ENCODE results near the gene ATL1. TPM values are rescaled to one million over a fixed set of nuclear protein-coding genes. Genes with fewer than 3 reads are reported as not detected.

Gene ATL1
- total and polyA plus RNA-seq, 2 of the 13 experiments (the other 11 are each of a cell fraction or from before 2014, with no cell fraction given): 0.60 to 0.65 TPM

DNA sequence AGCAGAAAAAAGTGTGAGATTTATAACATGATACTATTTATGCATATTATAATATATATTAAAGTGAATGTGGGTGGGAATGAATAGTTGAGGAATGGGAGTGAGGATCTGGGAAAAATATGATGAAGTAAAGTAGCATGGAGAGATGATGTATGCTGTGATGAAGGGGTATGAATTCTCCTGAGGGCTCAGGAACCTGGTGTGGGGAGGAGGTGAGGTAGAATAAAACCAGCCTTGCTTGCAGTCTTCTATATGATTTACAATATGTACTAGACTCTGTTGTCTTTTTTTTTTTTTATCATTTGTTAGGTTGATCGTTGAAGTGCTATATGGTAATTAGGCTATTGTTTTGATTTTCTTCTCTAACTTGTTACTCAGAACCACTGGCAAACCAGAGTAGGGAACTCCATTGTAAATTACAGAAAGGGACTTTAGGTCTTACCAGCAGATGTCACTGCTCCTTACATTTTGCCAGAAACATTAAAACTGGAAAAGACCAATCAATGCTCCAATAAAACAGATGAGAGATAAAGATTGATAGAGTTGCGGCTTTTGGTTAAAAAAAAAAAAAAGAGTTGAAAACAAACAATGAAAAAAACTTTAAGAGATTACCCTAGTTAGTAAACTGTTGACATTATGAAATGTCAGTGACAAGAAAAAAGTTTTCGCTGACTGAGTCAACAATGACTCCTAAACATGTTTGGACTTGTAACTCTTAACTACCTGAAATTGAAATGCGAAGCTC is 39.9 kb downstream of the ATL1 start (continued):
- TF ChIP-seq, protein P1, sequence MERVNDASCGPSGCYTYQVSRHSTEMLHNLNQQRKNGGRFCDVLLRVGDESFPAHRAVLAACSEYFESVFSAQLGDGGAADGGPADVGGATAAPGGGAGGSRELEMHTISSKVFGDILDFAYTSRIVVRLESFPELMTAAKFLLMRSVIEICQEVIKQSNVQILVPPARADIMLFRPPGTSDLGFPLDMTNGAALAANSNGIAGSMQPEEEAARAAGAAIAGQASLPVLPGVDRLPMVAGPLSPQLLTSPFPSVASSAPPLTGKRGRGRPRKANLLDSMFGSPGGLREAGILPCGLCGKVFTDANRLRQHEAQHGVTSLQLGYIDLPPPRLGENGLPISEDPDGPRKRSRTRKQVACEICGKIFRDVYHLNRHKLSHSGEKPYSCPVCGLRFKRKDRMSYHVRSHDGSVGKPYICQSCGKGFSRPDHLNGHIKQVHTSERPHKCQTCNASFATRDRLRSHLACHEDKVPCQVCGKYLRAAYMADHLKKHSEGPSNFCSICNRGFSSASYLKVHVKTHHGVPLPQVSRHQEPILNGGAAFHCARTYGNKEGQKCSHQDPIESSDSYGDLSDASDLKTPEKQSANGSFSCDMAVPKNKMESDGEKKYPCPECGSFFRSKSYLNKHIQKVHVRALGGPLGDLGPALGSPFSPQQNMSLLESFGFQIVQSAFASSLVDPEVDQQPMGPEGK (CRISPR knock-in tag; IDR thresholded peaks at IDR 0.05): no peak
- TF ChIP-seq ZNF816 (CRISPR knock-in tag; IDR thresholded peaks at IDR 0.05; ENCODE audit: borderline replicate concordance): no peak
- TF ChIP-seq ARHGAP35 (CRISPR knock-in tag; IDR thresholded peaks at IDR 0.05; ENCODE audit: borderline replicate concordance): no peak
- no peak for TF ChIP-seq SRSF1 (optimal IDR thresholded peaks at IDR 0.05; ENCODE audit: low read depth, low read length)
- no peak for TF ChIP-seq LCORL (IDR thresholded peaks at IDR 0.05)
- no peak for TF ChIP-seq LCORL (CRISPR knock-in tag; IDR thresholded peaks at IDR 0.05)
- TF ChIP-seq ZSCAN31 (CRISPR knock-in tag; IDR thresholded peaks at IDR 0.05; ENCODE audit: low read depth): no peak
- TF ChIP-seq, protein P2, sequence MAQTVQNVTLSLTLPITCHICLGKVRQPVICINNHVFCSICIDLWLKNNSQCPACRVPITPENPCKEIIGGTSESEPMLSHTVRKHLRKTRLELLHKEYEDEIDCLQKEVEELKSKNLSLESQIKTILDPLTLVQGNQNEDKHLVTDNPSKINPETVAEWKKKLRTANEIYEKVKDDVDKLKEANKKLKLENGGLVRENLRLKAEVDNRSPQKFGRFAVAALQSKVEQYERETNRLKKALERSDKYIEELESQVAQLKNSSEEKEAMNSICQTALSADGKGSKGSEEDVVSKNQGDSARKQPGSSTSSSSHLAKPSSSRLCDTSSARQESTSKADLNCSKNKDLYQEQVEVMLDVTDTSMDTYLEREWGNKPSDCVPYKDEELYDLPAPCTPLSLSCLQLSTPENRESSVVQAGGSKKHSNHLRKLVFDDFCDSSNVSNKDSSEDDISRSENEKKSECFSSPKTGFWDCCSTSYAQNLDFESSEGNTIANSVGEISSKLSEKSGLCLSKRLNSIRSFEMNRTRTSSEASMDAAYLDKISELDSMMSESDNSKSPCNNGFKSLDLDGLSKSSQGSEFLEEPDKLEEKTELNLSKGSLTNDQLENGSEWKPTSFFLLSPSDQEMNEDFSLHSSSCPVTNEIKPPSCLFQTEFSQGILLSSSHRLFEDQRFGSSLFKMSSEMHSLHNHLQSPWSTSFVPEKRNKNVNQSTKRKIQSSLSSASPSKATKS (CRISPR knock-in tag; IDR thresholded peaks at IDR 0.05): no peak
- TF ChIP-seq, protein P3, sequence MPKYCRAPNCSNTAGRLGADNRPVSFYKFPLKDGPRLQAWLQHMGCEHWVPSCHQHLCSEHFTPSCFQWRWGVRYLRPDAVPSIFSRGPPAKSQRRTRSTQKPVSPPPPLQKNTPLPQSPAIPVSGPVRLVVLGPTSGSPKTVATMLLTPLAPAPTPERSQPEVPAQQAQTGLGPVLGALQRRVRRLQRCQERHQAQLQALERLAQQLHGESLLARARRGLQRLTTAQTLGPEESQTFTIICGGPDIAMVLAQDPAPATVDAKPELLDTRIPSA (CRISPR knock-in tag; IDR thresholded peaks at IDR 0.05; ENCODE audit: borderline replicate concordance): no peak
- no peak for TF ChIP-seq CEBPG (CRISPR knock-in tag; IDR thresholded peaks at IDR 0.05)
- TF ChIP-seq, protein P4, sequence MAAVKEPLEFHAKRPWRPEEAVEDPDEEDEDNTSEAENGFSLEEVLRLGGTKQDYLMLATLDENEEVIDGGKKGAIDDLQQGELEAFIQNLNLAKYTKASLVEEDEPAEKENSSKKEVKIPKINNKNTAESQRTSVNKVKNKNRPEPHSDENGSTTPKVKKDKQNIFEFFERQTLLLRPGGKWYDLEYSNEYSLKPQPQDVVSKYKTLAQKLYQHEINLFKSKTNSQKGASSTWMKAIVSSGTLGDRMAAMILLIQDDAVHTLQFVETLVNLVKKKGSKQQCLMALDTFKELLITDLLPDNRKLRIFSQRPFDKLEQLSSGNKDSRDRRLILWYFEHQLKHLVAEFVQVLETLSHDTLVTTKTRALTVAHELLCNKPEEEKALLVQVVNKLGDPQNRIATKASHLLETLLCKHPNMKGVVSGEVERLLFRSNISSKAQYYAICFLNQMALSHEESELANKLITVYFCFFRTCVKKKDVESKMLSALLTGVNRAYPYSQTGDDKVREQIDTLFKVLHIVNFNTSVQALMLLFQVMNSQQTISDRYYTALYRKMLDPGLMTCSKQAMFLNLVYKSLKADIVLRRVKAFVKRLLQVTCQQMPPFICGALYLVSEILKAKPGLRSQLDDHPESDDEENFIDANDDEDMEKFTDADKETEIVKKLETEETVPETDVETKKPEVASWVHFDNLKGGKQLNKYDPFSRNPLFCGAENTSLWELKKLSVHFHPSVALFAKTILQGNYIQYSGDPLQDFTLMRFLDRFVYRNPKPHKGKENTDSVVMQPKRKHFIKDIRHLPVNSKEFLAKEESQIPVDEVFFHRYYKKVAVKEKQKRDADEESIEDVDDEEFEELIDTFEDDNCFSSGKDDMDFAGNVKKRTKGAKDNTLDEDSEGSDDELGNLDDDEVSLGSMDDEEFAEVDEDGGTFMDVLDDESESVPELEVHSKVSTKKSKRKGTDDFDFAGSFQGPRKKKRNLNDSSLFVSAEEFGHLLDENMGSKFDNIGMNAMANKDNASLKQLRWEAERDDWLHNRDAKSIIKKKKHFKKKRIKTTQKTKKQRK (IDR thresholded peaks at IDR 0.05; ENCODE audit: low read length): no peak
- no peak for TF ChIP-seq NONO (IDR thresholded peaks at IDR 0.05)
- TF ChIP-seq NONO (CRISPR knock-in tag; conservative IDR thresholded peaks at IDR 0.05): no peak
- TF ChIP-seq ZNF766 (CRISPR knock-in tag; IDR thresholded peaks at IDR 0.05; ENCODE audit: borderline replicate concordance): no peak
- TF ChIP-seq ZNF30 (CRISPR knock-in tag; IDR thresholded peaks at IDR 0.05): no peak
- no peak for TF ChIP-seq ZSCAN25 (CRISPR knock-in tag; IDR thresholded peaks at IDR 0.05)
- TF ChIP-seq, protein P5, sequence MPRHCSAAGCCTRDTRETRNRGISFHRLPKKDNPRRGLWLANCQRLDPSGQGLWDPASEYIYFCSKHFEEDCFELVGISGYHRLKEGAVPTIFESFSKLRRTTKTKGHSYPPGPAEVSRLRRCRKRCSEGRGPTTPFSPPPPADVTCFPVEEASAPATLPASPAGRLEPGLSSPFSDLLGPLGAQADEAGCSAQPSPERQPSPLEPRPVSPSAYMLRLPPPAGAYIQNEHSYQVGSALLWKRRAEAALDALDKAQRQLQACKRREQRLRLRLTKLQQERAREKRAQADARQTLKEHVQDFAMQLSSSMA (CRISPR knock-in tag; IDR thresholded peaks at IDR 0.05): no peak
- TF ChIP-seq YEATS2 (CRISPR knock-in tag; IDR thresholded peaks at IDR 0.05; ENCODE audit: borderline replicate concordance): no peak

All from HepG2 (cell line).